ENCODE measurements around the gene C1QA.

GRCh38 chr1:22650089-22650693, 13.8 kb downstream of the C1QA start:
- TF ChIP-seq CTCF (IDR thresholded peaks at IDR 0.05; ENCODE audit: low read depth, low read length) (no peak), EZH2phosphoT487 (IDR thresholded peaks at IDR 0.05; ENCODE audit: low read depth) (no peak)
